HG02798 (cell line): ENCODE measurements around the gene MB.

Experiments used
- ATAC-seq: cut with Tn5 transposase; IDR thresholded peaks from one replicate; pipeline ENCODE4 v1.9.1; 2021; ENCODE audit warnings: mild to moderate bottlenecking; ENCODE audit not compliant: unreplicated experiment, poor library complexity

MB gene

GRCh38 chr22:35558719-35559118 is 58.4 kb downstream of the MB start:
- ATAC-seq, result no peak

GRCh38 chr22:35558031-35558430 is 59.1 kb downstream of the MB start:
- no peak for ATAC-seq
